ENCODE data around the gene LEMD1.

- TF ChIP-seq CTCF (IDR thresholded peaks at IDR 0.05) (no peak), POLR2AphosphoS5 (IDR thresholded peaks at IDR 0.05) (no peak), EP300 (IDR thresholded peaks at IDR 0.05) (no peak), POLR2A (IDR thresholded peaks at IDR 0.05) (no peak)
Measured at GRCh38 chr1:205407970-205408369, 13.9 kb downstream of the LEMD1 start.

Measured in suprapubic skin (tissue), 4 donors.